Endothelial cell of umbilical vein (primary cell): ENCODE data around the gene TACR1. TPM values are rescaled to one million over a fixed set of nuclear protein-coding genes. Genes with fewer than 3 reads are reported as not detected.

Source experiments
- BruUV-seq: library from RNA; stranded (reverse); fragments of 400-500 nt; replicated peaks from 2 replicates; lab custom pipeline; 2021; lab: Mats Ljungman, UMichigan
- CTCF ChIA-PET: fragments of 300-600, 350-600 bp; sonication (Branson Sonifier 250); formaldehyde crosslinking; loops from one replicate; lab custom pipeline; 2021; ENCODE audit warnings: antibody characterized with exemption, inconsistent platforms; lab: Charles Lee
- POLR2A ChIA-PET: fragments of 300-600, 350-600 bp; sonication (Branson Sonifier 250); formaldehyde crosslinking; loops from one replicate; lab custom pipeline; 2021; ENCODE audit warnings: antibody characterized with exemption, inconsistent platforms; lab: Charles Lee
- DNase-seq: peaks from one replicate; pipeline ENCODE4 v3.0.0-alpha.2; 2011; ENCODE audit warnings: low read depth, low spot score
- FAIRE-seq: peaks from 2 replicates; lab custom pipeline; 2011; peaks lifted over from hg19 to GRCh38; lab: Jason Lieb, UNC
- H2AFZ ChIP-seq: 2 replicates; pipeline ENCODE4 v1.6.0; 2012; ENCODE audit warnings: low read depth, low read length, control low read depth, inconsistent platforms
- H3K27ac ChIP-seq: 2 replicates; pipeline ENCODE4 v1.5.1; 2011; ENCODE audit warnings: low read depth, mild to moderate bottlenecking, control low read depth, low read length, moderate library complexity; ENCODE audit not compliant: insufficient read depth
- H3K27me3 ChIP-seq, 2 experiments: 2 replicates each; pipeline versions ENCODE4 v1.6.0 to v1.6.1; 2011; ENCODE audit warnings: low read length in 2 of 2, mixed read lengths in 1 of 2; ENCODE audit not compliant: control insufficient read depth in 2 of 2, insufficient read depth in 2 of 2
- H3K36me3 ChIP-seq, 2 experiments: 2 replicates in 1 of 2; 3 replicates in 1 of 2; pipeline ENCODE4 v1.5.1; 2011; ENCODE audit warnings: low read length in 2 of 2, mild to moderate bottlenecking in 1 of 2, moderate library complexity in 1 of 2; ENCODE audit not compliant: control insufficient read depth in 2 of 2, insufficient read depth in 2 of 2; ENCODE audit errors: extremely low read depth in 1 of 2
- H3K4me1 ChIP-seq: 3 replicates; pipeline ENCODE4 v1.5.1; 2011; ENCODE audit warnings: mild to moderate bottlenecking, low read length; ENCODE audit not compliant: control insufficient read depth, insufficient read depth; ENCODE audit errors: extremely low read depth
- H3K4me2 ChIP-seq: 2 replicates; pipeline ENCODE4 v1.6.1; 2011; ENCODE audit warnings: low read length, control low read depth, mixed read lengths; ENCODE audit not compliant: insufficient read depth
- H3K4me3 ChIP-seq, 3 experiments: fragments of 200-600 bp in 1 of 3; sonication (generic), shearing (Covaris generic) in 1 of 3; replicated peaks in 1 of 3; 2 replicates each; pipeline ENCODE4 v1.5.1; 2011 to 2016; ENCODE audit warnings: control low read depth in 3 of 3, low read length in 3 of 3, mild to moderate bottlenecking in 2 of 3, inconsistent platforms in 1 of 3, low read depth in 1 of 3, moderate library complexity in 1 of 3; ENCODE audit not compliant: insufficient read depth in 1 of 3
- H3K79me2 ChIP-seq: 2 replicates; pipeline ENCODE4 v1.6.0; 2012; ENCODE audit warnings: low read length, inconsistent platforms; ENCODE audit not compliant: control insufficient read depth, insufficient read depth
- H3K9ac ChIP-seq: replicated peaks from 2 replicates; pipeline ENCODE3; 2011; ENCODE audit warnings: low read length, control low read depth; ENCODE audit not compliant: insufficient read depth; ENCODE audit errors: extremely low read depth
- H3K9me1 ChIP-seq: replicated peaks from 3 replicates; pipeline ENCODE4 v1.6.0; 2011; ENCODE audit warnings: mild to moderate bottlenecking, low read length; ENCODE audit not compliant: control insufficient read depth, insufficient read depth; ENCODE audit errors: extremely low read depth
- H3K9me3 ChIP-seq: replicated peaks from 2 replicates; pipeline ENCODE4 v1.5.1; 2012; ENCODE audit warnings: low read length, inconsistent platforms; ENCODE audit not compliant: control insufficient read depth, insufficient read depth
- H4K20me1 ChIP-seq: replicated peaks from 2 replicates; pipeline ENCODE3; 2011; ENCODE audit warnings: mild to moderate bottlenecking, low read length; ENCODE audit not compliant: control insufficient read depth, insufficient read depth; ENCODE audit errors: extremely low read depth
- CTCF ChIP-seq, 2 donors: IDR thresholded peaks; 1 replicate in 1 of 2; 2 replicates in 1 of 2; pipeline ENCODE4 v1.5.1; 2011; ENCODE audit warnings: low read length in 2 of 2, mild to moderate bottlenecking in 2 of 2, moderate library complexity in 2 of 2, control low read depth in 1 of 2, inconsistent platforms in 1 of 2, low read depth in 1 of 2; ENCODE audit not compliant: insufficient read depth in 1 of 2; ENCODE audit errors: extremely low read depth in 1 of 2
- EZH2 ChIP-seq: IDR thresholded peaks from 2 replicates; pipeline ENCODE4 v1.6.1; 2012; ENCODE audit warnings: borderline replicate concordance, low read depth, mild to moderate bottlenecking, moderate library complexity, low read length, inconsistent platforms; ENCODE audit not compliant: severe bottlenecking
- GATA2 ChIP-seq: IDR thresholded peaks from 2 replicates; pipeline ENCODE4 v1.7.0; 2011; ENCODE audit warnings: low read depth, mild to moderate bottlenecking, moderate library complexity, mixed read lengths, low read length; ENCODE audit not compliant: insufficient read length, insufficient read depth
- JUN ChIP-seq: IDR thresholded peaks from 2 replicates; pipeline ENCODE4 v1.6.1; 2011; ENCODE audit warnings: borderline replicate concordance, low read depth; ENCODE audit not compliant: insufficient read length, insufficient read depth
- MAX ChIP-seq: IDR thresholded peaks from 2 replicates; pipeline ENCODE4 v1.6.1; 2011; ENCODE audit not compliant: insufficient read depth, insufficient read length
- MYC ChIP-seq: IDR thresholded peaks from one replicate; pipeline ENCODE4 v1.6.1; 2011; ENCODE audit warnings: mild to moderate bottlenecking, low read depth, low read length
- POLR2A ChIP-seq: IDR thresholded peaks from 2 replicates; pipeline ENCODE4 v1.6.1; 2012; ENCODE audit warnings: low read depth, mild to moderate bottlenecking, control low read depth, low read length
- dilution Hi-C: fragments of 300-500 bp; cut with MboI; formaldehyde crosslinking; loops from one replicate; pipeline ENCODE4 v1.15.0; 2019; ENCODE audit warnings: low sequenced_read_pairs; ENCODE audit not compliant: extremely low pct_ligation_motif_present
- intact Hi-C: fragments of 100-400 bp; cut with micrococcal nuclease; formaldehyde crosslinking; loops from one replicate; pipeline ENCODE4 v1.10.0; 2022
- polyA plus RNA-seq, 4 experiments: library from polyadenylated mRNA; depleted of rRNA in 3 of 4; stranded (reverse) in 3 of 4; unstranded in 1 of 4; fragments of >200 nt; gene quantifications; 2 replicates each; pipeline versions ENCODE4 v1.2.1 to v1.2.3, GENCODE V29; 2011 to 2012; ENCODE audit warnings: missing spikeins in 1 of 4
- total RNA-seq: library from RNA; stranded (reverse); gene quantifications from 2 replicates; pipeline ENCODE4 v1.2.3, GENCODE V29; 2021

Gene TACR1
- total and polyA plus RNA-seq, 2 donors (not counting 3 experiments of a cell fraction or from before 2014, with no cell fraction given): not detected

- Histone ChIP-seq H3K4me2 (no peak overlapping the region), H3K79me2 (no peaks in the 10 kb centered on the region), H3K27me3 (no peaks in the 10 kb centered on the region), H3K4me1 (no peaks in the 10 kb centered on the region), H3K9me3 (no peaks in the 10 kb centered on the region), H3K4me3 (no peak overlapping the region), H3K9me1 (no peaks in the 10 kb centered on the region), H2AFZ (no peak overlapping the region), H3K36me3 (no peaks in the 10 kb centered on the region), H4K20me1 (no peaks in the 10 kb centered on the region), H3K27ac (no peak overlapping the region), H3K9ac (no peak overlapping the region)
- FAIRE-seq: no peak
- no peak for DNase-seq
- ChIA-PET CTCF (interaction anchor here (0.8 kb wide), 1 partner anchor 15 kb away, joined by 4 read pairs; no protein-coding TSS in a partner anchor), POLR2A (no interaction called here)
- dilution Hi-C loops: no loop called here
- intact Hi-C loops: no loop called here
- no peak for TF ChIP-seq MYC
- no peak for TF ChIP-seq GATA2
- no peak for TF ChIP-seq JUN
- no peak for TF ChIP-seq POLR2A
- no peak for TF ChIP-seq CTCF (IDR thresholded peaks at IDR 0.05; ENCODE audit: extremely low read depth in 1 of 2, insufficient read depth in 1 of 2, low read depth in 1 of 2, low read length in 2 of 2)
- TF ChIP-seq EZH2: no peak
- no peak for TF ChIP-seq MAX
- BruUV-seq: no TSS peak
These were observed 119.7 kb downstream of the TACR1 start for GRCh38 chr2:75079575-75079974.
